SK-N-SH (cell line): ENCODE results near the gene GUCY1A1.

Experiments
- CTCF ChIP-seq: fragments of 200-600 bp; sonication (generic); IDR thresholded peaks from 2 replicates; pipeline ENCODE4 v1.6.1; 2017; ENCODE audit warnings: antibody characterized with exemption, mild to moderate bottlenecking, moderate library complexity
- RFX5 ChIP-seq: IDR thresholded peaks from 2 replicates; pipeline ENCODE4 v1.6.1; 2012; ENCODE audit warnings: mild to moderate bottlenecking, improper control_type of control experiment, low read length

GRCh38 chr4:155660436-155660835 lies 6.2 kb upstream of the GUCY1A1 start:
- TF ChIP-seq CTCF (no peak), RFX5 (no peak)
